Renal cortical epithelial cell (primary cell): ENCODE results near the gene DAGLA. TPM values are rescaled to one million over a fixed set of nuclear protein-coding genes. Genes with fewer than 3 reads are reported as not detected.

Experiments used
- DNase-seq: peaks from one replicate; pipeline ENCODE4 v3.0.0-alpha.2; 2011; ENCODE audit warnings: low read depth
- total RNA-seq: library from RNA; depleted of rRNA; stranded (reverse); fragments of >200 nt; gene quantifications from 2 replicates; pipeline ENCODE4 v1.2.3, GENCODE V29; 2014

The DAGLA gene
- total RNA-seq, 1 donor from 2014 or later: 6.8 TPM

GRCh38 chr11:61778920-61779650 lies 98.9 kb downstream of the DAGLA start:
- DNase-seq: no peak

DNA sequence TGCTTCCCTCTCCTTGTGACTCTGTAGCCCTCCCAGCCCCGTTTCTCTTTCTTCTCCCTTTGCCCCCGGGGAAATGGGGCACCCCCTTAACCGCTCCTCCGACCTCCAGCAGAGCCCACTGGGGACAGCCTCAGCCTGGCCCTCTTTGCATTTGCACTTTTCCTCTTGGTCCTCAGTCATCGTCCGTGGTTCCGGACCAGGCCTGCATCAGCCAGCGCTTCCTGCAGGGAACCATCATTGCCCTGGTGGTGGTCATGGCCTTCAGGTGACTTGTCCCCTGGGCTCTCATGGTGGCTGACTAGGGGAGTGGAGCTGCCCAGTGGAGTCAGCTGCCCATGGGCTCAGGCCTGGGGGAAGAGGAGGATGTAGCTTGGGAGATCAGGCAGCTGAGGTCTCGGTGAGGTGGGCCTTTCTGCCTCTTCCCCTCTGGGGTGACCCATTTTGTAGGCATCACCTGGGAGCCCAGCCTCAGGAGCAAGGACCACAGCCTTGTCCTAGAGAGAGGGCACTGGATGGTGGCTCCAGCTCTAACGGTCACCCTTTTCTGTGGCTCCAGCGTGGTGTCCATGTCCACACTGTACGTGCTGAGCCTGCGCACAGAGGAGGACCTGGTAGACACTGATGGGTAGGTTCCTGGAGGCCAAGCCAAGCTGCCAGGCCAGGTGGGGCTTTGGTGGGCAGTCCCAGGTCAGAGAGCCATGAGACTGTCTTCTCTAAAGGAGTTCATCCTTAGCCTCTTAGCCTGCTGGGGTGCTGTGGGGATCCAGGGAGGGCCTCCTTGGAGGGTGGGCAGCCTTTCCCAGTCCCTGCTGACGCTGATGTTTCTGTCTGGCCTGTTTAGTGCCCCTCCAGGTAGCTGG lies 99.7 kb downstream of the DAGLA start:
- DNase-seq: no peak

DNA sequence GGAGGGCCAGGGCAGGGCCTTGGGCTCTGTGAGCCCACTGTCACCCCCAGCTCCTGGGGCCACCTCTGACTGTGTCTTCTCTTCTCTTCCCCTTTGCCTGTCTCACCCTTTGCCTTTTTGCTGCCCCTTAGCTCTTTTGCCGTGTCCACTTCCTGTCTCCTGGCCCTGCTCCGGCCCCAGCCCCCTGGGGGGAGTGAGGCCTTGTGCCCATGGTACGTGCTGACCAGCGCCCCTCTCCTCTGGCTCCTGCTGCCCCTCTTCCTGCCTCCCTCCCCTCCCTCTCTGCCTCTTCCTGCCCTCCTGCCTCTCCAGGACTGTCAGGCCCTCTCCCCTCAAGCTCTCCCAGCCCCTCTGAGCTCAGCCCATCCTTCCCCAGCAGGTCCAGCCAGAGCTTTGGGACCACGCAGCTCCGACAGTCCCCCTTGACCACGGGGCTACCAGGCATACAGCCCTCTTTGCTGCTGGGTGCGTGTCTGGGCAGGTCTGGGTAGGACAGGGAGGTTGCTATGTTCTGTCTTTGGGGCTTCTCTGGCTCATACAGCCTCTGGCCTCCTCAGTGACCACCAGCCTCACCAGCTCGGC lies 100.5 kb downstream of the DAGLA start:
- DNase-seq: no peak

GRCh38 chr11:61781585-61781984 lies 101.4 kb downstream of the DAGLA start:
- DNase-seq: no peak

DNA sequence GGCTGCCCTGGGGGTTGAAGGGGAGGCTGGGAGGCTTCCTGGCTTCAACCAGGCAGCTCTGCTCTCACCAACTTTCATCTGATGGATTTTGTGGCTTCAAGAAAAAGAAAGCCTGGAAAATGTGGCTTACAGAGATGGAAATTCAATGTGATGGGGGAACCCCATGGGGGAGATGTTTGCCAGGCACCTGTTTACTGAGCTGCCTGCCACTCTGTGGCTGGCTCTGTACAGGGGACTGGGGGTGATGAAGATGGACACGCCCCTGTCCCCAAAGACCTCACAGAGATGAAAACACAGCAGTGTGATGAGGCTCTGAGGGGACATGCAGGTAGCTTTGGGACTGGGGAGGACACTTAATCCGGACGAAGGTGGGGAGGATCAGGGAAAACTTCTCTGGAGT lies 102.1 kb downstream of the DAGLA start:
- DNase-seq: no peak

- DNase-seq: no peak
Measured at GRCh38 chr11:61782841-61783240, 102.7 kb downstream of the DAGLA start.

DNA sequence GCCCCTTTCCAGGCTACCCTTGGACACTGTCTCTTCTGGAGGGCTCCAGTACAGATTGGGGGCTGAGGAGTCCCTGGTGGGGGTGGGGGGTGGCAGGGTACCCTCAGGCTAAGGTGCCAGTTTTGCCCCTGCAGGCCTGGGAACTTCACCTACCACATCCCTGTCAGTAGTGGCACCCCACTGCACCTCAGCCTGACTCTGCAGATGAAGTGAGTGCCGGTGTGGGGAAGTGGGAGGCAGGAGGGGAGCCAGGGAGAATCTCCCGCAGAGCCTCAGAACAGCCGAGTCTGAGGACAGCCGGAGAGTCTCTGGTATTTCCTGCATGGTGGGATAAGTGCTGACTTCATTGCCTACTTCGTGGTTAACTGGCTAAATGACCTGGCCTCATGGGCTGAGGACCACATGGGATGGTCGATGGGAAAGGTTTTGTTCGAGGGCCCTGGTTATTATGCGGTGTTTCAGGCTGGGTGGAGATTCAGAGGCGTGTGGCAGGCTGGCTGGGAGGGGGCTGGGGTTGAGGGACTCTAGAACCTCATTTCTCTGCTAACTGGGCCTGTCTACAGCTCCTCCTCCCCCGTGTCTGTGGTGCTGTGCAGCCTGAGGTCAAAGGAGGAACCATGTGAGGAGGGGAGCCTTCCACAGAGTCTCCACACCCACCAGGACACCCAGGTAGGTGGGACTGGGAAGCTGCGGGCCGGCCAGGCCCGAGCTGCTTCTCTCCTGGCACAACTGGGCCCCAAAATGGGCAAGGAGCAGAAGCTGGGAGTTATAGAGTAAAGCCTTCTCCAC lies 103.7 kb downstream of the DAGLA start:
- DNase-seq: peak; percentile 17

GRCh38 chr11:61784506-61784805 lies 104.3 kb downstream of the DAGLA start:
- no peak for DNase-seq

GRCh38 chr11:61785837-61786402 lies 105.7 kb downstream of the DAGLA start:
- peak; percentile 47 for DNase-seq

- peak; percentile 59 for DNase-seq
Measured at GRCh38 chr11:61787928-61788491, 107.8 kb downstream of the DAGLA start.

GRCh38 chr11:61791737-61792309 lies 111.6 kb downstream of the DAGLA start:
- peak; percentile 74 for DNase-seq

GRCh38 chr11:61792310-61793082 lies 112.3 kb downstream of the DAGLA start, which contains the start of the genes FEN1 and TMEM258:
Gene FEN1 (plus strand): TSS chr11:61792911. CDS start chr11:61795362, 2,451 bp downstream.
Gene TMEM258 (minus strand): TSS chr11:61792599. CDS start chr11:61792558, 41 bp downstream.
- peak; percentile 90 for DNase-seq

- DNase-seq: no peak
Measured at GRCh38 chr11:61793083-61793828, 113.1 kb downstream of the DAGLA start.

DNA sequence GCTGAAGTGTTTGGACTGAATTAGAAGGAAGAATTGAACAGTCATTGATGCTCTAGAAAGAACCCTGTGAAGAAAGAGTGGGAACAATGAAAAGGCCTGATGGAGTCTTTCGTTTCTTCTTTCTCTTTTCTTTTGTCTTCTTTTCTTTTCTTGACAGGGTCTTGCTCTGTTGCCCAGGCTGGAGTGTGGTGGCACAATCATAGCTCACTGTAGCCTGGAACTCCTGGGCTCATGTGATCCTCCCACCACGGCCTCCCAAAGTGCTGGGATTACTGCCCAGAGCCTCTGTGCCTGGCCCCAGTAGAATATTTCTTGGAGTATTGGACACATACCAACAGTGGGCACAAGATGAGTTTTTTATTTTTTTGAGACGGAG lies 113.6 kb downstream of the DAGLA start:
- DNase-seq: no peak

DNA sequence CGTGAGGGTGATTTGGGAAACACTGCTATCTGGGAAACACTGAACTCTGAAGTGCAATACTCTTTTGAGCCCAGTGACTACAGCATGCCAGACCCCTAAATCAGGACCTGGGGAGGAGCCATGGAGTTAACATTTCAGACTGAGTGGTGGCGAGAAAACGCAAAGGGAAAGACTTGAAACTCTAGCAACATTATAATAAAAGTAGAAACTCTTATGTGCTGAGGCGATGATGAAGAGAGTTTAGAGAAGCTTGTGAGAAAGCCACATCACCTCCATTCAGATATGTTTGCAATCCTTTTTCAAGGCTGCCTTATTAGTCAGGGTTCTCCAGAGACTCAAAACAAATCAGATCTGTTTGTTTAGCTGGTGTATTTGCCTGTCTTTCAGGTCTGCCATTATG lies 114.4 kb downstream of the DAGLA start:
- no peak for DNase-seq

DNA sequence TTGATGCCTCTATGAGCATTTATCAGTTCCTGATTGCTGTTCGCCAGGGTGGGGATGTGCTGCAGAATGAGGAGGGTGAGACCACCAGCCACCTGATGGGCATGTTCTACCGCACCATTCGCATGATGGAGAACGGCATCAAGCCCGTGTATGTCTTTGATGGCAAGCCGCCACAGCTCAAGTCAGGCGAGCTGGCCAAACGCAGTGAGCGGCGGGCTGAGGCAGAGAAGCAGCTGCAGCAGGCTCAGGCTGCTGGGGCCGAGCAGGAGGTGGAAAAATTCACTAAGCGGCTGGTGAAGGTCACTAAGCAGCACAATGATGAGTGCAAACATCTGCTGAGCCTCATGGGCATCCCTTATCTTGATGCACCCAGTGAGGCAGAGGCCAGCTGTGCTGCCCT lies 115.3 kb downstream of the DAGLA start:
- no peak for DNase-seq

GRCh38 chr11:61795876-61796526 lies 115.8 kb downstream of the DAGLA start:
- no peak for DNase-seq
